GM12878 (cell line): ENCODE data around the gene PAQR7. TPM values are rescaled to one million over a fixed set of nuclear protein-coding genes. Genes with fewer than 3 reads are reported as not detected.

Experiments
- ATAC-seq: fragments of 200-7000 bp; cut with Tn5 transposase; 3 replicates; pipeline ENCODE4 v1.9.1; 2020; ENCODE audit warnings: mild to moderate bottlenecking, moderate library complexity
- BruUV-seq: library from RNA; stranded (reverse); fragments of 400-500 nt; replicated peaks from 2 replicates; lab custom pipeline; 2021; lab: Mats Ljungman, UMichigan
- CTCF ChIA-PET: fragments of 300-600 bp; sonication (Branson Sonifier 250); formaldehyde crosslinking; extraction: SDS; loops from one replicate; lab custom pipeline; 2021; ENCODE audit warnings: inconsistent platforms; lab: Yijun Ruan, JAX
- POLR2A ChIA-PET: fragments of 350-600 bp; formaldehyde crosslinking; extraction: SDS; loops from one replicate; lab custom pipeline; 2021; ENCODE audit warnings: inconsistent platforms; lab: Charles Lee
- RAD21 ChIA-PET: fragments of 300-600 bp; sonication (Branson Sonifier 250); formaldehyde crosslinking; loops from one replicate; lab custom pipeline; 2023; ENCODE audit warnings: antibody characterized with exemption; ENCODE audit not compliant: unreplicated experiment; lab: Charles Lee
- SMC1A ChIA-PET: fragments of 300-600 bp; sonication (Branson Sonifier 250); formaldehyde crosslinking; loops from one replicate; lab custom pipeline; 2023; ENCODE audit not compliant: unreplicated experiment, uncharacterized antibody; lab: Charles Lee
- DNase-seq: peaks from one replicate; pipeline ENCODE4 v3.0.0-alpha.2; 2011; ENCODE audit warnings: low read depth, low spot score
- FAIRE-seq: peaks from 3 replicates; lab custom pipeline; 2011; peaks lifted over from hg19 to GRCh38; lab: Jason Lieb, UNC
- H2AFZ ChIP-seq: 2 replicates; pipeline ENCODE4 v1.6.0; 2011; ENCODE audit warnings: low read depth, low read length, control low read depth; ENCODE audit not compliant: control insufficient read depth
- H3K27ac ChIP-seq: 2 replicates; pipeline ENCODE4 v1.5.1; 2011; ENCODE audit warnings: control low read depth; ENCODE audit not compliant: control insufficient read depth, insufficient read depth
- H3K27me3 ChIP-seq, 2 experiments: replicated peaks in 1 of 2; 2 replicates each; pipeline versions ENCODE4 v1.6.0 to v1.6.1; 2011; ENCODE audit warnings: low read length in 1 of 2; ENCODE audit not compliant: control insufficient read depth in 2 of 2, insufficient read depth in 2 of 2
- H3K36me3 ChIP-seq, 2 experiments: 2 replicates each; pipeline ENCODE4 v1.5.1; 2011; ENCODE audit warnings: low read length in 1 of 2; ENCODE audit not compliant: control insufficient read depth in 2 of 2, insufficient read depth in 2 of 2
- H3K4me1 ChIP-seq: 2 replicates; pipeline ENCODE4 v1.6.1; 2011; ENCODE audit warnings: mild to moderate bottlenecking, low read length, moderate library complexity, mixed read lengths; ENCODE audit not compliant: control insufficient read depth, insufficient read depth
- H3K4me2 ChIP-seq: 2 replicates; pipeline ENCODE4 v1.6.0; 2011; ENCODE audit warnings: control low read depth; ENCODE audit not compliant: control insufficient read depth, insufficient read depth
- H3K4me3 ChIP-seq: fragments of 200-600 bp; sonication (generic); 2 replicates; pipeline ENCODE4 v1.5.1; 2016
- H3K79me2 ChIP-seq: 2 replicates; pipeline ENCODE4 v1.6.0; 2011; ENCODE audit warnings: low read length; ENCODE audit not compliant: control insufficient read depth, insufficient read depth
- H3K9ac ChIP-seq: 2 replicates; pipeline ENCODE4 v1.8.0; 2011; ENCODE audit warnings: low read length, control low read depth, mixed read lengths; ENCODE audit not compliant: control insufficient read depth, insufficient read depth
- H3K9me3 ChIP-seq: replicated peaks from 3 replicates; pipeline ENCODE4 v1.5.1; 2011; ENCODE audit warnings: mild to moderate bottlenecking, low read length; ENCODE audit not compliant: control insufficient read depth, insufficient read depth
- H4K20me1 ChIP-seq: 2 replicates; pipeline ENCODE4 v1.6.0; 2011; ENCODE audit not compliant: control insufficient read depth, insufficient read depth
- ATF7 ChIP-seq: fragments of 450-650 bp; IDR thresholded peaks from 2 replicates; pipeline ENCODE4 v1.6.1; 2016; ENCODE audit warnings: low read depth, mild to moderate bottlenecking
- CHD1 ChIP-seq: IDR thresholded peaks from 2 replicates; pipeline ENCODE4 v1.6.1; 2012; ENCODE audit warnings: low read depth, low read length, improper control_type of control experiment
- IKZF2 ChIP-seq, 2 experiments: fragments of 450-650 bp; IDR thresholded peaks; 2 replicates each; pipeline ENCODE4 v1.6.1; 2017; ENCODE audit warnings: mild to moderate bottlenecking in 2 of 2, moderate library complexity in 2 of 2
- IRF5 ChIP-seq: fragments of 450-650 bp; IDR thresholded peaks from 2 replicates; pipeline ENCODE4 v1.6.1; 2017; ENCODE audit warnings: borderline replicate concordance
- JUNB ChIP-seq: IDR thresholded peaks from 2 replicates; pipeline ENCODE4 v1.6.1; 2016; ENCODE audit warnings: antibody characterized with exemption, mild to moderate bottlenecking
- NR2C1 ChIP-seq: fragments of 450-650 bp; IDR thresholded peaks from 2 replicates; pipeline ENCODE4 v1.6.1; 2017; ENCODE audit warnings: antibody characterized with exemption, mild to moderate bottlenecking, moderate library complexity
- PAX5 ChIP-seq: IDR thresholded peaks from 2 replicates; pipeline ENCODE4 v1.6.1; 2011; ENCODE audit warnings: low read depth, low read length, borderline replicate concordance
- PAX8 ChIP-seq: fragments of 450-650 bp; IDR thresholded peaks from 2 replicates; pipeline ENCODE4 v1.6.1; 2017; ENCODE audit warnings: mild to moderate bottlenecking, moderate library complexity
- RELA ChIP-seq: fragments of 450-650 bp; IDR thresholded peaks from 2 replicates; pipeline ENCODE4 v1.8.0; 2014; ENCODE audit warnings: borderline replicate concordance; ENCODE audit not compliant: partially characterized antibody
- whole genome bisulfite sequencing: methylation state at CpG from one replicate; pipeline ENCODE4 v1.1.6; 2016; ENCODE audit warnings: low lambda C conversion rate; ENCODE audit not compliant: insufficient replicate concordance, insufficient coverage; ENCODE audit errors: missing lambda C conversion rate; 5-methylcytosine and 5-hydroxymethylcytosine counted together
- in situ Hi-C: fragments of 300-500 bp; cut with MboI; formaldehyde crosslinking; loops from 9 replicates; pipeline ENCODE4 v1.14.3; 2018; ENCODE audit warnings: mixed read lengths
- intact Hi-C: fragments of 100-400 bp; cut with micrococcal nuclease; formaldehyde crosslinking; loops from one replicate; pipeline ENCODE4 v1.14.2; 2022; ENCODE audit not compliant: unreplicated experiment
- polyA plus RNA-seq, 11 experiments: library from polyadenylated mRNA; depleted of rRNA in 4 of 11; unstranded in 6 of 11; stranded (reverse) in 5 of 11; fragments of >200 nt; fragmentation: Nextera tagmentation in 4 of 11; fragmentation: Illumina TruSeq in 1 of 11; extraction: Ambion mirVana in 4 of 11; extraction: Trizol in 1 of 11; gene quantifications; 1 replicate in 1 of 11; 2 replicates in 10 of 11; pipeline versions ENCODE4 v1.2.1 to v1.2.3, GENCODE V29; 2011 to 2016; ENCODE audit warnings: inconsistent platforms in 2 of 11, missing spikeins in 2 of 11, low read depth in 1 of 11
- total RNA-seq, 4 experiments: library from RNA; depleted of rRNA in 3 of 4; stranded (reverse); fragments of >200 nt in 3 of 4; fragmentation: Illumina TruSeq in 1 of 4; extraction: Trizol in 1 of 4; gene quantifications; 2 replicates each; pipeline versions ENCODE4 v1.2.1 to v1.2.3, GENCODE V29; 2013 to 2021

The PAQR7 gene
- total and polyA plus RNA-seq, 10 of the 15 experiments (the other 5 are each of a cell fraction or from before 2014, with no cell fraction given): 1.1 to 8.8 (median 5.2) TPM

- POLR2A ChIA-PET: interaction anchor here (1.0 to 1.8 kb wide), 5 partner anchors 10 to 153 kb away, joined by 3 to 7 read pairs (median 4); partner anchors contain the start of gene PAFAH2
- Histone ChIP-seq H3K9me3 (no peaks in the 10 kb centered on the region), H3K27me3 (no peaks in the 10 kb centered on the region), H3K79me2 (peaks cover 2% of the 10 kb centered on the region), H3K9ac (no peak overlapping the region), H3K4me3 (no peak overlapping the region), H4K20me1 (no peaks in the 10 kb centered on the region), H3K27ac (peak overlapping the region; percentile 29), H3K4me1 (peaks cover 8% of the 10 kb centered on the region; the same call in 1 of the 2 replicates), H3K36me3 (no peaks in the 10 kb centered on the region), H2AFZ (peak overlapping the region; percentile 20), H3K4me2 (0 out of 2 replicates have a peak overlapping the region, but pooled peaks have one; percentile 34)
- in situ Hi-C loops (no loop called here), intact Hi-C loops (no loop called here)
- CTCF ChIA-PET: interaction anchor here (0.7 to 2.8 kb wide), 10 partner anchors 9 to 219 kb away, joined by 3 to 15 read pairs (median 4); partner anchors contain the start of genes PAFAH2 and STMN1
- RAD21 ChIA-PET: interaction anchor here (0.9 to 2.0 kb wide), 2 partner anchors 153 to 431 kb away, joined by 3 to 8 read pairs; partner anchors contain the start of gene PAFAH2
- SMC1A ChIA-PET: interaction anchor here (0.7 to 2.2 kb wide), 11 partner anchors 9 to 152 kb away, joined by 3 to 11 read pairs (median 4); partner anchors contain the start of gene PAFAH2
- no TSS peak for BruUV-seq
- no peak for TF ChIP-seq IRF5
- peak; percentile 25; the same call in 1 of the 2 replicates for TF ChIP-seq JUNB
- peak; percentile 44 to 53; a peak in 2 of 4 replicates for TF ChIP-seq IKZF2 (IDR thresholded peaks at IDR 0.05)
- TF ChIP-seq CHD1: no peak
- peak; percentile 59 for TF ChIP-seq ATF7
- TF ChIP-seq NR2C1: no peak
- TF ChIP-seq PAX5: 0 out of 2 replicates have a peak, but pooled peaks have one; percentile 56
- no peak for TF ChIP-seq RELA
- no peak for TF ChIP-seq PAX8
- ATAC-seq (peak; percentile 95), FAIRE-seq (no peak), DNase-seq (no peak)
- 33% methylated on average over 3 of the region's 3 CpGs for WGBS
These were observed 30.8 kb downstream of the PAQR7 start for GRCh38 chr1:25844536-25845337.
